SU-DHL-6 (cell line): ENCODE data around the gene NUP88.

Source experiments
- EZH2phosphoT487 ChIP-seq: fragments of 200-600 bp; sonication (generic), shearing (Covaris generic); conservative IDR thresholded peaks from 2 replicates; pipeline ENCODE4 v1.6.1; 2018; ENCODE audit warnings: mild to moderate bottlenecking, antibody characterized with exemption, low read length, moderate library complexity, mixed read lengths
- TF ChIP-seq, protein P1 (sequence below): fragments of 200-600 bp; sonication (generic); IDR thresholded peaks from one replicate; pipeline ENCODE4 v1.5.1; 2017; ENCODE audit warnings: antibody characterized with exemption, mild to moderate bottlenecking, low read length, moderate library complexity; ENCODE audit not compliant: insufficient read depth, poor library complexity, severe bottlenecking

DNA sequence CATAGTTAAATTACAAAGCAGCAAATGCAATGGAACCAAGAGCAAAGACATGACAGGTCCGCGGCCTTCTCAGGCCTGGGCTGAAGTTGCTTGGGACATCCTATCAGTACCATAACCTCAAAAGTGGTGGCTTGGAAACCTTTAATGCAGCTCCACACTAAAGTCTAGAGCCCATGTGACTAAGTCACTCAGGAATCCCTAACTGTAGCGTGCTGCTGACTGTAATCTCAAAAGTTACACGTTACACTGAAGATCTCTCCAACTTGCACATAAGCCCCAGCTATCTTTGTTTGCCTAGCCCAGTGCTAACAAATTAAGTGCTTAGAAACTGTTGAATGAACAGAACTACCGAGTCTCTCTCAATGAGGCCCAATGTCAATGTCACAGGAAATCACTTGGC is 27.8 kb downstream of the NUP88 start:
- TF ChIP-seq, protein P1, sequence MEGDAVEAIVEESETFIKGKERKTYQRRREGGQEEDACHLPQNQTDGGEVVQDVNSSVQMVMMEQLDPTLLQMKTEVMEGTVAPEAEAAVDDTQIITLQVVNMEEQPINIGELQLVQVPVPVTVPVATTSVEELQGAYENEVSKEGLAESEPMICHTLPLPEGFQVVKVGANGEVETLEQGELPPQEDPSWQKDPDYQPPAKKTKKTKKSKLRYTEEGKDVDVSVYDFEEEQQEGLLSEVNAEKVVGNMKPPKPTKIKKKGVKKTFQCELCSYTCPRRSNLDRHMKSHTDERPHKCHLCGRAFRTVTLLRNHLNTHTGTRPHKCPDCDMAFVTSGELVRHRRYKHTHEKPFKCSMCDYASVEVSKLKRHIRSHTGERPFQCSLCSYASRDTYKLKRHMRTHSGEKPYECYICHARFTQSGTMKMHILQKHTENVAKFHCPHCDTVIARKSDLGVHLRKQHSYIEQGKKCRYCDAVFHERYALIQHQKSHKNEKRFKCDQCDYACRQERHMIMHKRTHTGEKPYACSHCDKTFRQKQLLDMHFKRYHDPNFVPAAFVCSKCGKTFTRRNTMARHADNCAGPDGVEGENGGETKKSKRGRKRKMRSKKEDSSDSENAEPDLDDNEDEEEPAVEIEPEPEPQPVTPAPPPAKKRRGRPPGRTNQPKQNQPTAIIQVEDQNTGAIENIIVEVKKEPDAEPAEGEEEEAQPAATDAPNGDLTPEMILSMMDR = no peak
- no peak for TF ChIP-seq EZH2phosphoT487
